ENCODE measurements around the gene KIFC1. TPM values are rescaled to one million over a fixed set of nuclear protein-coding genes. Genes with fewer than 3 reads are reported as not detected.

The KIFC1 gene
- total RNA-seq, 1 experiment from 2014 or later = 123 TPM

DNA sequence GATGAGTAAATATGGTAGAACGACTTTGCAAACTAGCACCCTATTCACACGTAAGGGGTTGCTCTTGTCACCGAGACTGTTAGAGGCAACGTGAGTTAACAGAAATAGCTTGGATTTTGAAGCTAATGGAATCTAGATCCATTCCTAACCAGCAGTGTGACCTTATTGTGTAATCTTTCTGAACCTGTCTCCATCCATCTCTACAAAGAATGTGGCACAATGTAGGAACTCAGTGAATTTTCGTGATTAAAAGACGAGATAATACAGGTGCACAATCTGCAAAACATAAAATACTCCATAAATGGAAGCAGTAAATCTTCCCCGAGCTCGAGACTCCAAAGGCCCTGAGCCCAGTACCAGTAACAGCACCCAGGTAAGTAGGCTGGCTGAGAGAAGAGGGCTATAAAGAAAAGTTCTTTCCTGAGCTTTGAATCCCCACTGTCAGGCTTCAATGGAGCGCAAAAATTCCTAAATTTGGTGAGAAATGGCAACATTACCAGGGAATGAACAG is 801 bp upstream of the KIFC1 start:
- DNase-seq (ENCODE audit: low spot score) = no peak
- Histone ChIP-seq H3K27me3 (replicated peaks; ENCODE audit: insufficient read depth, low read depth, low read length, poor library complexity) (no peaks in the 10 kb centered on the region), H3K4me1 (ENCODE audit: insufficient read depth, low read length, poor library complexity, severe bottlenecking) (peaks cover 19% of the 10 kb centered on the region), H3K27ac (ENCODE audit: low read depth, low read length, poor library complexity, severe bottlenecking) (peak overlapping the region; percentile 67), H3K9me3 (ENCODE audit: low read depth, low read length, poor library complexity, severe bottlenecking) (no peaks in the 10 kb centered on the region), H3K36me3 (ENCODE audit: insufficient read depth, low read length, poor library complexity, severe bottlenecking) (peaks cover 8% of the 10 kb centered on the region), H3K4me3 (ENCODE audit: low read depth, low read length, poor library complexity, severe bottlenecking) (peak overlapping the region; percentile 9)
- no peak for TF ChIP-seq EZH2 (IDR thresholded peaks at IDR 0.05; ENCODE audit: borderline replicate concordance, low read depth, low read length, poor library complexity, severe bottlenecking)
- TF ChIP-seq, protein P1, sequence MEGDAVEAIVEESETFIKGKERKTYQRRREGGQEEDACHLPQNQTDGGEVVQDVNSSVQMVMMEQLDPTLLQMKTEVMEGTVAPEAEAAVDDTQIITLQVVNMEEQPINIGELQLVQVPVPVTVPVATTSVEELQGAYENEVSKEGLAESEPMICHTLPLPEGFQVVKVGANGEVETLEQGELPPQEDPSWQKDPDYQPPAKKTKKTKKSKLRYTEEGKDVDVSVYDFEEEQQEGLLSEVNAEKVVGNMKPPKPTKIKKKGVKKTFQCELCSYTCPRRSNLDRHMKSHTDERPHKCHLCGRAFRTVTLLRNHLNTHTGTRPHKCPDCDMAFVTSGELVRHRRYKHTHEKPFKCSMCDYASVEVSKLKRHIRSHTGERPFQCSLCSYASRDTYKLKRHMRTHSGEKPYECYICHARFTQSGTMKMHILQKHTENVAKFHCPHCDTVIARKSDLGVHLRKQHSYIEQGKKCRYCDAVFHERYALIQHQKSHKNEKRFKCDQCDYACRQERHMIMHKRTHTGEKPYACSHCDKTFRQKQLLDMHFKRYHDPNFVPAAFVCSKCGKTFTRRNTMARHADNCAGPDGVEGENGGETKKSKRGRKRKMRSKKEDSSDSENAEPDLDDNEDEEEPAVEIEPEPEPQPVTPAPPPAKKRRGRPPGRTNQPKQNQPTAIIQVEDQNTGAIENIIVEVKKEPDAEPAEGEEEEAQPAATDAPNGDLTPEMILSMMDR (conservative IDR thresholded peaks at IDR 0.05; ENCODE audit: low read depth, low read length) = no peak
- BruUV-seq (replicated peaks) = TSS peak; percentile 82
- intact Hi-C loops (cut with micrococcal nuclease; ENCODE audit: unreplicated experiment) = loop anchor here (2.0 to 10.0 kb wide), 3 partner anchors 36 to 186 kb away; partner anchors contain the start of genes HSD17B8, RING1, RXRB and SLC39A7
- ChIA-PET POLR2A (ENCODE audit: low non-redundant PET) (interaction anchor here (0.5 kb wide), 1 partner anchor 40 kb away, joined by 5 read pairs; no protein-coding TSS in a partner anchor), CTCF (interaction anchor here (0.9 kb wide), 1 partner anchor 35 kb away, joined by 5 read pairs; no protein-coding TSS in a partner anchor)

DNA sequence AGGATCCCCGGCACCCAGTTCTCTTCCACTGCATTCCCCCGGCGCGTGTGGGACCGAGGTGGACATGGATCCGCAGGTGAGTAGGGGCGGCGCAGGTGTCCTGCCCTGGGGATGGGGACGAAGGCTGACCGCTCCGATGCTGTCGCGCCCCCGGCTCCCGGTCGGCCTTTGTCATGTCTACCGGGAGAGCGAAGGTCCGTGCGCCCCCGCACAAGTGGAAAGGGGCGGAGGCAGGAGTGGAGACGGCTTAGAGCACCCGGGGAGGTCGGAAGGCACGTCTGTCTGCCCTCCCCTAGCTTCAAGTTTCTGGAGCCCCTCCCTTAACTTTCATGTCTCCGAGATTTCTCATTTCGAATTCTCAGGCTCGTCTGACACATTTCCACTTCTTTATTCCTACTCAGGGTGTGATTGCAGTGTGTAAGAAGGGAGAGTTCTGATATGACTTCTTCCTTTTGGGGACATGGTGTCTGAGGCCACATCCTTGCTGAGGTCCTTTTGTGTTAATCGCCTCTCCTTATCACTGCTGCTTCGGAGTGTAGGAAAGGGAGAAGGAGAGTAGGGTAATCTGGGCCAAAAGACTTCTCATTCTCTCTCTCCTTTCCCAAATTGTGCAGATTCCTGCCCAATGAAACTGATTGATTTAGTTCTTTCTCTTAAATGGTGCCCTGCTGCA is 435 bp downstream of the KIFC1 start:
- CTCF ChIA-PET = no interaction called here
- intact Hi-C loops (cut with micrococcal nuclease; ENCODE audit: unreplicated experiment) = loop anchor here (2.0 to 10.0 kb wide), 3 partner anchors 35 to 187 kb away; partner anchors contain the start of genes HSD17B8, RING1, RXRB and SLC39A7

GRCh38 chr6:33392595-33392948 is 949 bp downstream of the KIFC1 start:
- TSS peak; percentile 68 for BruUV-seq (replicated peaks)

More for the DNA sequence above, 435 bp downstream of the KIFC1 start:
- Histone ChIP-seq H3K36me3 (ENCODE audit: insufficient read depth, low read length, poor library complexity, severe bottlenecking) (peaks cover 15% of the 10 kb centered on the region), H3K27me3 (replicated peaks; ENCODE audit: insufficient read depth, low read depth, low read length, poor library complexity) (no peaks in the 10 kb centered on the region), H3K9me3 (ENCODE audit: low read depth, low read length, poor library complexity, severe bottlenecking) (no peaks in the 10 kb centered on the region), H3K4me3 (ENCODE audit: low read depth, low read length, poor library complexity, severe bottlenecking) (peak overlapping the region; percentile 98), H3K4me1 (ENCODE audit: insufficient read depth, low read length, poor library complexity, severe bottlenecking) (peaks cover 19% of the 10 kb centered on the region), H3K27ac (ENCODE audit: low read depth, low read length, poor library complexity, severe bottlenecking) (peak overlapping the region; percentile 98)
- POLR2A ChIA-PET (ENCODE audit: low non-redundant PET) = no interaction called here
- BruUV-seq (replicated peaks) = no TSS peak
- TF ChIP-seq EZH2 (IDR thresholded peaks at IDR 0.05; ENCODE audit: borderline replicate concordance, low read depth, low read length, poor library complexity, severe bottlenecking) = no peak
- TF ChIP-seq, protein P1 (conservative IDR thresholded peaks at IDR 0.05; ENCODE audit: low read depth, low read length) = no peak
- peak; percentile 42 for DNase-seq (ENCODE audit: low spot score)

More at GRCh38 chr6:33392595-33392948, 949 bp downstream of the KIFC1 start:
- H3K27me3 ChIP-seq (replicated peaks; ENCODE audit: insufficient read depth, low read depth, low read length, poor library complexity) = no peaks in the 10 kb centered on the region
- H3K9me3 ChIP-seq (ENCODE audit: low read depth, low read length, poor library complexity, severe bottlenecking) = no peaks in the 10 kb centered on the region
- no peak for TF ChIP-seq EZH2 (IDR thresholded peaks at IDR 0.05; ENCODE audit: borderline replicate concordance, low read depth, low read length, poor library complexity, severe bottlenecking)
- TF ChIP-seq, protein P1 (conservative IDR thresholded peaks at IDR 0.05; ENCODE audit: low read depth, low read length) = no peak
- H3K27ac ChIP-seq (ENCODE audit: low read depth, low read length, poor library complexity, severe bottlenecking) = peak overlapping the region; percentile 98
- DNase-seq (ENCODE audit: low spot score) = no peak
- H3K4me3 ChIP-seq (ENCODE audit: low read depth, low read length, poor library complexity, severe bottlenecking) = peak overlapping the region; percentile 98
- ChIA-PET CTCF (no interaction called here), POLR2A (ENCODE audit: low non-redundant PET) (no interaction called here)
- intact Hi-C loops (cut with micrococcal nuclease; ENCODE audit: unreplicated experiment) = loop anchor here (5.0 to 10.0 kb wide), 2 partner anchors 75 to 188 kb away; partner anchors contain the start of genes HSD17B8, RING1, RXRB and SLC39A7
- peaks cover 16% of the 10 kb centered on the region for H3K36me3 ChIP-seq (ENCODE audit: insufficient read depth, low read length, poor library complexity, severe bottlenecking)
- peaks cover 19% of the 10 kb centered on the region for H3K4me1 ChIP-seq (ENCODE audit: insufficient read depth, low read length, poor library complexity, severe bottlenecking)
